IPS-18a (cell line): ENCODE measurements around the gene SEPTIN2.
"Not testable (repeated sequence)": the region's sequence is repeated elsewhere in the genome, so short reads cannot be mapped to it uniquely, and the experiment has no call there.

Source experiments
- H3K27ac ChIP-seq: one replicate; pipeline ENCODE4 v1.5.1; 2013; ENCODE audit warnings: low read length
- H3K27me3 ChIP-seq: one replicate; pipeline ENCODE4 v1.6.1; 2013; ENCODE audit warnings: mild to moderate bottlenecking, low read length; ENCODE audit not compliant: control insufficient read depth, insufficient read depth
- H3K36me3 ChIP-seq: one replicate; pipeline ENCODE4 v1.6.1; 2013; ENCODE audit warnings: low read depth, low read length; ENCODE audit not compliant: control insufficient read depth
- H3K4me1 ChIP-seq: one replicate; pipeline ENCODE4 v1.6.1; 2013; ENCODE audit warnings: low read depth, low read length; ENCODE audit not compliant: control insufficient read depth
- H3K4me3 ChIP-seq: one replicate; pipeline ENCODE4 v1.5.1; 2013; ENCODE audit warnings: low read length
- H3K9ac ChIP-seq: one replicate; pipeline ENCODE4 v1.6.1; 2013; ENCODE audit warnings: mild to moderate bottlenecking, low read length, moderate library complexity
- H3K9me3 ChIP-seq: one replicate; pipeline ENCODE4 v1.6.1; 2013; ENCODE audit warnings: low read depth, low read length; ENCODE audit not compliant: control insufficient read depth

Gene SEPTIN2

GRCh38 chr2:241396809-241397208, 81.1 kb downstream of the SEPTIN2 start:
- not testable (repeated sequence) for H3K4me3 ChIP-seq, H3K4me1 ChIP-seq, H3K9me3 ChIP-seq, H3K9ac ChIP-seq, H3K27ac ChIP-seq, H3K36me3 ChIP-seq, H3K27me3 ChIP-seq

- Histone ChIP-seq H3K4me3 (no peak overlapping the region), H3K9me3 (no peaks in the 10 kb centered on the region), H3K36me3 (no peaks in the 10 kb centered on the region), H3K4me1 (no peaks in the 10 kb centered on the region), H3K27me3 (no peaks in the 10 kb centered on the region), H3K9ac (no peak overlapping the region), H3K27ac (no peak overlapping the region)
These were observed 84.5 kb downstream of the SEPTIN2 start for GRCh38 chr2:241399941-241400922.
